Adrenal gland (tissue), 5 donors: Measurements from ENCODE around the gene ASAP2.

Source experiments
- CTCF ChIP-seq, 6 experiments: fragments of 450-650 bp in 4 of 6; fragments of 200-600 bp in 2 of 6; sonication (generic) in 1 of 6; IDR thresholded peaks; 1 replicate in 5 of 6; 2 replicates in 1 of 6; pipeline versions ENCODE4 v1.5.1 to v1.8.0; 2016 to 2021; ENCODE audit warnings: antibody characterized with exemption in 6 of 6, mild to moderate bottlenecking in 2 of 6, moderate library complexity in 1 of 6
- POLR2A ChIP-seq, 2 donors: fragments of 450-650 bp; IDR thresholded peaks; one replicate each; pipeline ENCODE4 v1.6.1; 2017; ENCODE audit warnings: antibody characterized with exemption in 2 of 2, mild to moderate bottlenecking in 2 of 2, moderate library complexity in 1 of 2
- donor health status: DM: no; HTN: no; CAD: no.

DNA sequence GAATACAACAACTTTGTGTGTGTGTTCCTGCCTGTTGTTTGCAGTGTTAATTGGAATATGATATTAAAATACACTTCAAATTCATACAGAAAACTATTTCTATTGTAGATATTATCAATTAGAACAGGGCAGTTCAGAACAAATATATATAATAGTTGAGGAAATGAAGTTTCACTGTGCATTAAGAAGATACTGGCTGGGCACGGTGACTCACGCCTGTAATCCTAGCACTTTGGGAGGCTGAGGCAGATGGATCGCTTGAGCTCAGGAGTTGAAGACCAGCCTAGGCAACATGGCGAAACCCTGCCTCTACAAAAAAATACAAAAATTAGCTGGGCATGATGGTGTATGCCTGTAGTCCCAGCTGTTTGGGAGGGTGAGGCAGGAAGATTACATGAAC lies 79.3 kb downstream of the ASAP2 start:
- TF ChIP-seq POLR2A (IDR thresholded peaks at IDR 0.05) (no peak), CTCF (IDR thresholded peaks at IDR 0.05) (no peak)
